OCI-LY1 (cell line): ENCODE data around the gene BRF1.

Source experiments
- H2AFZ ChIP-seq: fragments of 200-600 bp; sonication (generic), shearing (Covaris generic); 2 replicates; pipeline ENCODE4 v1.6.0; 2014; ENCODE audit warnings: antibody characterized with exemption, mild to moderate bottlenecking, low read length
- H3F3A ChIP-seq: fragments of 200-600 bp; sonication (generic), shearing (Covaris generic); 2 replicates; pipeline ENCODE4 v1.6.0; 2014; ENCODE audit warnings: mild to moderate bottlenecking, antibody characterized with exemption, low read length, moderate library complexity; ENCODE audit not compliant: insufficient read depth
- H3K27ac ChIP-seq: fragments of 200-600 bp; sonication (generic); 2 replicates; pipeline ENCODE4 v1.5.1; 2014; ENCODE audit warnings: low read length, mixed run types, mild to moderate bottlenecking, low read depth; ENCODE audit not compliant: poor library complexity, severe bottlenecking
- H3K27me3 ChIP-seq: fragments of 200-600 bp; sonication (generic); 2 replicates; pipeline ENCODE4 v1.6.0; 2014; ENCODE audit warnings: antibody characterized with exemption, mild to moderate bottlenecking, low read length, moderate library complexity; ENCODE audit not compliant: insufficient read depth
- H3K36me3 ChIP-seq: fragments of 200-600 bp; sonication (generic); 2 replicates; pipeline ENCODE4 v1.6.1; 2014; ENCODE audit warnings: mild to moderate bottlenecking, antibody characterized with exemption, low read length, moderate library complexity, mixed read lengths; ENCODE audit not compliant: insufficient read depth
- H3K4me1 ChIP-seq: fragments of 200-600 bp; sonication (generic); 2 replicates; pipeline ENCODE4 v1.5.1; 2014; ENCODE audit warnings: mild to moderate bottlenecking, low read length, moderate library complexity; ENCODE audit not compliant: insufficient read depth, severe bottlenecking
- H3K4me2 ChIP-seq: fragments of 200-600 bp; sonication (generic), shearing (Covaris generic); 2 replicates; pipeline ENCODE4 v1.6.1; 2014; ENCODE audit warnings: low read length
- H3K4me3 ChIP-seq: fragments of 200-600 bp; sonication (generic); 2 replicates; pipeline ENCODE4 v1.5.1; 2014; ENCODE audit warnings: low read length, low read depth, mild to moderate bottlenecking, mixed read lengths; ENCODE audit not compliant: poor library complexity, severe bottlenecking
- H3K79me2 ChIP-seq: fragments of 200-600 bp; shearing (Covaris generic); 2 replicates; pipeline ENCODE4 v1.6.1; 2016; ENCODE audit warnings: mixed run types, low read length, mixed read lengths; ENCODE audit not compliant: insufficient read depth
- H3K9ac ChIP-seq: fragments of 200-600 bp; sonication (generic), shearing (Covaris generic); 2 replicates; pipeline ENCODE4 v1.6.1; 2014; ENCODE audit warnings: mild to moderate bottlenecking, low read length, mixed read lengths
- H3K9me2 ChIP-seq: fragments of 200-600 bp; sonication (generic), shearing (Covaris generic); 2 replicates; pipeline ENCODE4 v1.6.1; 2014; ENCODE audit warnings: low read depth, mild to moderate bottlenecking, low read length, mixed read lengths
- H3K9me3 ChIP-seq: fragments of 200-600 bp; shearing (Covaris generic); 2 replicates; pipeline ENCODE4 v1.6.1; 2014; ENCODE audit warnings: low read length, mixed read lengths
- H4K20me1 ChIP-seq: fragments of 200-600 bp; sonication (generic), shearing (Covaris generic); 2 replicates; pipeline ENCODE4 v1.6.0; 2016; ENCODE audit warnings: mild to moderate bottlenecking, low read length; ENCODE audit not compliant: insufficient read depth
- CTCF ChIP-seq: fragments of 200-600 bp; sonication (generic), shearing (Covaris generic); IDR thresholded peaks from 2 replicates; pipeline ENCODE4 v1.5.1; 2017; ENCODE audit warnings: mild to moderate bottlenecking, antibody characterized with exemption, low read length, moderate library complexity, mixed read lengths
- EZH2 ChIP-seq: fragments of 200-600 bp; sonication (generic), shearing (Covaris generic); IDR thresholded peaks from 2 replicates; pipeline ENCODE4 v1.8.0; 2017; ENCODE audit warnings: borderline replicate concordance, mixed run types, mild to moderate bottlenecking, antibody characterized with exemption, low read length, moderate library complexity, mixed read lengths

The BRF1 gene

GRCh38 chr14:105185973-105186372 is 114.8 kb downstream of the BRF1 start:
- TF ChIP-seq CTCF: no peak
- TF ChIP-seq EZH2: no peak
- no peaks in the 10 kb centered on the region for H3F3A ChIP-seq
- H3K9ac ChIP-seq: no peak overlapping the region
- H3K4me1 ChIP-seq: peaks cover 4% of the 10 kb centered on the region
- H3K9me2 ChIP-seq: no peaks in the 10 kb centered on the region
- peaks cover 15% of the 10 kb centered on the region; the same call in 1 of the 2 replicates for H3K27me3 ChIP-seq
- H3K4me2 ChIP-seq: no peak overlapping the region
- H3K27ac ChIP-seq: no peak overlapping the region
- no peak overlapping the region for H2AFZ ChIP-seq
- no peaks in the 10 kb centered on the region for H3K36me3 ChIP-seq
- no peaks in the 10 kb centered on the region for H4K20me1 ChIP-seq
- H3K4me3 ChIP-seq: no peak overlapping the region
- no peaks in the 10 kb centered on the region for H3K79me2 ChIP-seq
- peaks cover 6% of the 10 kb centered on the region; the same call in 1 of the 2 replicates for H3K9me3 ChIP-seq

DNA sequence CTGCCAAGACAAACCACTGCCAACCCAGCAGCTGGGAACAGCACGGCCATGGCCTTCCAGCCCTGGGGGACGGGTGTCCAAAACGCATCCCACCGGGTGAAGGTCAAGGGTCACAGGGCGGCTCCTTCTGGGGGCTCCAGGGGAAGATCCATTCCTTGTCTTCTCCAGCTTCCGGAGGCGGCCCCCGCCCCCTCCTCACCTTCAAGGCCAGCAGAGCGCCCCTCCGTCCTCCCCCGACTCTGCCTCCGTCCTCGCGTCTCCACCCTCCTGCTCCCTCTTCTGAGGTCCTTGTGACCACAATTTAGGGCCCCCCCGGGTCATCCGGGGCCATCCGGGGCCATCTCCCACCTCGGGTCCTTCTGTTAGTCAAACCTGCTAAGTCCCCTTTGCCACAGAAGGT is 115.8 kb downstream of the BRF1 start:
- H3K4me3 ChIP-seq: no peak overlapping the region
- H3K4me1 ChIP-seq: peaks cover 11% of the 10 kb centered on the region
- peaks cover 6% of the 10 kb centered on the region; the same call in 1 of the 2 replicates for H3K9me3 ChIP-seq
- H3K9ac ChIP-seq: no peak overlapping the region
- no peak overlapping the region for H3K4me2 ChIP-seq
- no peaks in the 10 kb centered on the region for H4K20me1 ChIP-seq
- H3K27ac ChIP-seq: no peak overlapping the region
- no peaks in the 10 kb centered on the region for H3F3A ChIP-seq
- H3K9me2 ChIP-seq: no peaks in the 10 kb centered on the region
- H3K27me3 ChIP-seq: peaks cover 15% of the 10 kb centered on the region; the same call in 1 of the 2 replicates
- no peaks in the 10 kb centered on the region for H3K79me2 ChIP-seq
- no peaks in the 10 kb centered on the region for H3K36me3 ChIP-seq
- TF ChIP-seq EZH2 (no peak), CTCF (no peak)
- H2AFZ ChIP-seq: no peak overlapping the region

GRCh38 chr14:105184461-105184860 is 116.3 kb downstream of the BRF1 start:
- Histone ChIP-seq H3K27ac (no peak overlapping the region), H3K4me2 (no peak overlapping the region), H4K20me1 (no peaks in the 10 kb centered on the region), H3K9me2 (no peaks in the 10 kb centered on the region), H3K79me2 (no peaks in the 10 kb centered on the region), H3F3A (no peaks in the 10 kb centered on the region), H3K36me3 (no peaks in the 10 kb centered on the region), H3K4me3 (no peak overlapping the region), H3K9me3 (peaks cover 6% of the 10 kb centered on the region; the same call in 1 of the 2 replicates), H3K27me3 (peaks cover 18% of the 10 kb centered on the region; the same call in 1 of the 2 replicates), H2AFZ (no peak overlapping the region), H3K9ac (no peak overlapping the region), H3K4me1 (peaks cover 11% of the 10 kb centered on the region)
- TF ChIP-seq EZH2: no peak
- no peak for TF ChIP-seq CTCF
